ENCODE measurements around the gene UPK1A. TPM values are rescaled to one million over a fixed set of nuclear protein-coding genes. Genes with fewer than 3 reads are reported as not detected.
A peak's percentile ranks its signal among the peaks of the same experiment; 100 is the strongest.

UPK1A gene
- total and polyA plus RNA-seq, 10 of the 15 experiments (the other 5 are each of a cell fraction or from before 2014, with no cell fraction given): 0.15 to 1.9 (median 0.26) TPM; not detected in 7

GRCh38 chr19:35716801-35717664 lies 50.7 kb downstream of the UPK1A start (continued):
- TF ChIP-seq E2F4 (IDR thresholded peaks at IDR 0.05; ENCODE audit: low read depth, low read length): no peak
- no peak for TF ChIP-seq CUX1 (IDR thresholded peaks at IDR 0.05; ENCODE audit: insufficient replicate concordance, low read depth, low read length)
- no peak for TF ChIP-seq E2F8 (IDR thresholded peaks at IDR 0.05; ENCODE audit: low read depth, partially characterized antibody)
- TF ChIP-seq HDAC6 (IDR thresholded peaks at IDR 0.05; ENCODE audit: unreplicated experiment): no peak
- TF ChIP-seq ZSCAN29 (IDR thresholded peaks at IDR 0.05): peak; percentile 48; the same call in 1 of the 2 replicates
- TF ChIP-seq CHD1 (IDR thresholded peaks at IDR 0.05; ENCODE audit: low read depth, low read length): no peak
- TF ChIP-seq ZNF622 (IDR thresholded peaks at IDR 0.05): no peak
- TF ChIP-seq RFX5 (IDR thresholded peaks at IDR 0.05; ENCODE audit: low read depth, low read length): no peak
- no peak for TF ChIP-seq ZNF217 (IDR thresholded peaks at IDR 0.05)
- TF ChIP-seq KDM1A (IDR thresholded peaks at IDR 0.05; ENCODE audit: borderline replicate concordance): no peak
- peak; percentile 85 for TF ChIP-seq MLLT1 (IDR thresholded peaks at IDR 0.05)
- 0 out of 2 replicates have a peak, but pooled peaks have one; percentile 18 for TF ChIP-seq ATF7 (IDR thresholded peaks at IDR 0.05; ENCODE audit: low read depth)
- TF ChIP-seq ZBTB33 (IDR thresholded peaks at IDR 0.05): no peak
- no peak for TF ChIP-seq CEBPB (IDR thresholded peaks at IDR 0.05; ENCODE audit: borderline replicate concordance in 1 of 2, low read depth in 2 of 2, low read length in 2 of 2)
- no peak for TF ChIP-seq IKZF2 (IDR thresholded peaks at IDR 0.05)
- peak; percentile 58; the same call in 1 of the 2 replicates for TF ChIP-seq CHD2 (IDR thresholded peaks at IDR 0.05; ENCODE audit: borderline replicate concordance, low read depth, low read length)
